CD4-positive, alpha-beta T cell (primary cell): ENCODE results near the gene ARID3A. TPM values are rescaled to one million over a fixed set of nuclear protein-coding genes. Genes with fewer than 3 reads are reported as not detected.
A peak's percentile ranks its signal among the peaks of the same experiment; 100 is the strongest.

Experiments used
- ATAC-seq: fragments of 200-7000 bp; cut with Tn5 transposase; one replicate; pipeline ENCODE4 v1.10.0; 2022; ENCODE audit warnings: mild to moderate bottlenecking; ENCODE audit not compliant: poor library complexity
- CTCF ChIA-PET: fragments of 350-600 bp; sonication (Branson Sonifier 250); formaldehyde crosslinking; loops from one replicate; lab custom pipeline; 2021; ENCODE audit warnings: antibody characterized with exemption, inconsistent platforms; lab: Charles Lee
- POLR2A ChIA-PET: fragments of 350-600 bp; sonication (Branson Sonifier 250); formaldehyde crosslinking; loops from one replicate; lab custom pipeline; 2021; ENCODE audit warnings: antibody characterized with exemption, inconsistent platforms; lab: Charles Lee
- DNase-seq, 14 experiments: peaks; one replicate each; pipeline ENCODE4 v3.0.0-alpha.2; 2013 to 2020; ENCODE audit warnings: mixed read lengths in 2 of 14
- H3K27ac ChIP-seq, 2 donors: one replicate each; pipeline versions ENCODE4 v1.5.1 to v1.7.0; 2013; ENCODE audit warnings: low read length in 2 of 2, low read depth in 1 of 2, mild to moderate bottlenecking in 1 of 2
- H3K27me3 ChIP-seq, 2 experiments: 1 replicate in 1 of 2; 2 replicates in 1 of 2; pipeline versions ENCODE4 v1.6.1 to v1.7.0; 2013; ENCODE audit warnings: low read length in 2 of 2, control low read depth in 1 of 2, mild to moderate bottlenecking in 1 of 2, moderate library complexity in 1 of 2; ENCODE audit not compliant: insufficient read depth in 2 of 2, control insufficient read depth in 1 of 2
- H3K36me3 ChIP-seq: one replicate; pipeline ENCODE4 v1.6.1; 2013; ENCODE audit warnings: low read length, control low read depth; ENCODE audit not compliant: insufficient read depth
- H3K4me1 ChIP-seq: one replicate; pipeline ENCODE4 v1.6.1; 2013; ENCODE audit warnings: low read length, control low read depth; ENCODE audit not compliant: insufficient read depth
- H3K4me3 ChIP-seq: one replicate; pipeline ENCODE4 v1.5.1; 2013; ENCODE audit warnings: mild to moderate bottlenecking, low read length, moderate library complexity
- H3K9me3 ChIP-seq, 2 experiments: 1 replicate in 1 of 2; 2 replicates in 1 of 2; pipeline versions ENCODE4 v1.6.1 to v1.7.0; 2013; ENCODE audit warnings: low read length in 2 of 2, mild to moderate bottlenecking in 2 of 2, control low read depth in 1 of 2, moderate library complexity in 1 of 2; ENCODE audit not compliant: control insufficient read depth in 1 of 2, insufficient read depth in 1 of 2
- H3K27ac Mint-ChIP-seq: one replicate; pipeline ENCODE4 v1.8.0; 2020; ENCODE audit warnings: mixed read lengths
- H3K27me3 Mint-ChIP-seq: one replicate; pipeline ENCODE4 v1.8.0; 2021; ENCODE audit warnings: mixed read lengths
- H3K36me3 Mint-ChIP-seq: one replicate; pipeline ENCODE4 v1.8.0; 2021; ENCODE audit warnings: low read depth, mixed read lengths
- H3K4me1 Mint-ChIP-seq: one replicate; pipeline ENCODE4 v1.8.0; 2021; ENCODE audit warnings: low read depth, mixed read lengths
- H3K4me3 Mint-ChIP-seq: one replicate; pipeline ENCODE4 v1.8.0; 2020; ENCODE audit warnings: mild to moderate bottlenecking, mixed read lengths
- H3K9me3 Mint-ChIP-seq: one replicate; pipeline ENCODE4 v1.8.0; 2020; ENCODE audit warnings: mixed read lengths
- CTCF ChIP-seq: fragments of 200-600 bp; IDR thresholded peaks from one replicate; pipeline ENCODE4 v1.8.0; 2022; ENCODE audit warnings: antibody characterized with exemption, mild to moderate bottlenecking
- intact Hi-C, 2 experiments: fragments of 100-400 bp; cut with DNase I in 1 of 2; cut with micrococcal nuclease in 1 of 2; formaldehyde crosslinking; loops; one replicate each; pipeline versions ENCODE4 v1.15.1 to v1.9.0; 2023 to 2025; cut with DNase I, micrococcal nuclease
- total RNA-seq, 174 experiments: library from RNA in 2 of 174; stranded (reverse) in 2 of 174; gene quantifications; one replicate each; pipeline ENCODE4 v1.2.3 and lab custom pipeline; 2021 to 2026

Gene ARID3A
- total RNA-seq, 2 experiments from 2014 or later, result 3.7 to 4.1 TPM

DNA sequence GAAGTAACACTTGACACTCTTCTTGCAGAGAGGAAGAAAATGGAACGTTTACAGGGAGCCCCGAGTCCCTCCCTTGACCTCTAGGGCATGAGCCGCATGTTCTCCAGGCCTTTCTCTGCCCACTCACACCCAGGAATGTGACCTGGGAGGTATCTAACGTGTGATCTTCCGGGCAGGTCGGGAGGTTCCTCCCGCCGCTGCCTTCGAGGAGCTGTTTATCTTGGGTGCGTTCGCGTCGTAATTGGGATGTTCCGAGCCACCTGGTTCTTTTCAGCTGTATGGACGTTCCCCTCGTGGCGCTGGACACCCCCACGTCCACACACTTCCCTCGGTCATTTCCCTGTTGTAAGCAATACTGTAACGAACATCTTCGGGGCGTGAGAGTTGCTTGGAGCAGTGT is 13.6 kb downstream of the ARID3A start:
- Histone ChIP-seq H3K36me3 (no peaks in the 10 kb centered on the region), H3K4me1 (peaks cover 44% of the 10 kb centered on the region), H3K9me3 (peaks cover 0 to 17% of the 10 kb centered on the region in 2 experiments), H3K4me3 (no peak overlapping the region), H3K27me3 (no peaks in the 10 kb centered on the region), H3K27ac (no peak overlapping the region)
- ChIA-PET CTCF (no interaction called here), POLR2A (interaction anchor here (2.1 kb wide), 1 partner anchor 45 kb away, joined by 5 read pairs; the partner anchor contains the start of gene WDR18)
- Mint-ChIP-seq H3K36me3 (no peaks in the 10 kb centered on the region), H3K4me1 (peaks cover 30% of the 10 kb centered on the region), H3K27me3 (no peaks in the 10 kb centered on the region), H3K4me3 (peak overlapping the region; percentile 78), H3K9me3 (no peaks in the 10 kb centered on the region), H3K27ac (no peak overlapping the region)
- ATAC-seq, result no peak
- intact Hi-C loops, result no loop called here
- DNase-seq, result no peak
- no peak for TF ChIP-seq CTCF

DNA sequence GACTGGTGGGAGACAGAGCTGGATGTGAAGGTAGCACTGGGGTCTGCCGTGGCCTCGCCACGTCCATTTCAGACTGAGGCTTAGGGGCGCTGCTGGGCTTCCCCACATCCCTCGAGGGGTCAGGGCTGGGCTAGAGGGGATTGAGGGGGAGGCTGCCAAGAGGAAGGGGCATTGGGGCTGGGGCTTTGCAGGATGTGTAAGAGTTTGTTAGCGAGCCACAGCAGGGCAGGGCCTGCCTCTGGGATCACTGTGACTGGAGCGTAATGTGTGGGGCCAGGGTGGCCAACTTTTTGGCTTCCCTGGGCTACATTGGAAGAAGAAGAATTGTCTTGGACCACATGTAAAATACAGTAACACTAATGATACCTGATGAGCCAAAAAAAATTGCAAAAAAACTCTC is 14.1 kb downstream of the ARID3A start:
- no peaks in the 10 kb centered on the region for H3K27me3 Mint-ChIP-seq
- peak overlapping the region; percentile 78 for H3K4me3 Mint-ChIP-seq
- peaks cover 42% of the 10 kb centered on the region for H3K4me1 ChIP-seq
- peaks cover 30% of the 10 kb centered on the region for H3K4me1 Mint-ChIP-seq
- CTCF ChIA-PET, result no interaction called here
- H3K27ac Mint-ChIP-seq, result peak overlapping the region; percentile 74
- peaks cover 0 to 17% of the 10 kb centered on the region in 2 experiments for H3K9me3 ChIP-seq
- intact Hi-C loops, result no loop called here
- ATAC-seq (no peak), DNase-seq (no peak)
- H3K4me3 ChIP-seq, result no peak overlapping the region
- H3K36me3 ChIP-seq, result no peaks in the 10 kb centered on the region
- POLR2A ChIA-PET, result interaction anchor here (1.7 kb wide), 1 partner anchor 329 kb away, joined by 3 read pairs; the partner anchor contains the start of gene CIRBP
- no peaks in the 10 kb centered on the region for H3K36me3 Mint-ChIP-seq
- H3K9me3 Mint-ChIP-seq, result no peaks in the 10 kb centered on the region
- no peak for TF ChIP-seq CTCF
- H3K27me3 ChIP-seq, result no peaks in the 10 kb centered on the region
- H3K27ac ChIP-seq, result no peak overlapping the region

DNA sequence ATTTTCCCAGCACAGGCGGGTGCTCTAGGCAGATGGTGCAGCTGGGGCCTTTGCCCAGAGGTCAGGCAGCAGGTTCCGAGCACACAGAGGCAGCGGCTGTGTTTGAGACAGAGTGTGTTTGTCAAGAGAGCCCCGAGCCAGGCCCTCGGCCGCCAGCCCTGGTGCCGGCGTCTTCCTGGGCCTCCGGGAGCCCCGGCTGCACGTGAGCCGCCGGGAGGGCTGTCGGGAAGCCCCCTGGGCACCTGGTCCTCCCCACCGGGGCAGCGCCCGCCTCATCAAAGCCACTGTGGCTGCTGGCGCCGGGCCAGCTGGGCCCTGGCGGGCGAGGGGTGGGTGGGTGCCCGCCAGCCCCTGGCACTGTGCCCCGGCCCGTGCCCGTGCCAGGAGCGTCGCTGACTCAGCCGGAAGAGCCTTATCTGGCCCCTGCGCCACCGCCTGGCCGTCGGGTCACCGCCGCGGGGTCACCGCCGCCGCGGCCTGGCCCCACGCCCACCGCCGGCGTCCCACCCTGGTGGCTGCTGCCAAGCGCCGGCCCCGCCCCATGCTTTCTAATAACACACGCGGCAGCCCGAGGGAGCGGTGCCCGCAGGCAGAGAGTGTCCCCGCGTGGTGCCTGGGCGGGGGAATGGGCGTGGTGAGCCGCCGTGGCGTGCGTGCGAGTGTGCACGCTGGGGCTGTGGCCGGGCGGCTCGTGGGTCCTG is 14.9 kb downstream of the ARID3A start:
- POLR2A ChIA-PET, result interaction anchor here (1.0 to 1.7 kb wide), 2 partner anchors 48 to 328 kb away, joined by 3 read pairs; partner anchors contain the start of genes CIRBP, MED16 and RNU6-9
- peak overlapping the region; percentile 74 for H3K27ac Mint-ChIP-seq
- Histone ChIP-seq H3K4me1 (peaks cover 42% of the 10 kb centered on the region), H3K4me3 (peak overlapping the region; percentile 52), H3K36me3 (no peaks in the 10 kb centered on the region), H3K27ac (no peak overlapping the region), H3K27me3 (no peaks in the 10 kb centered on the region), H3K9me3 (peaks cover 0 to 17% of the 10 kb centered on the region in 2 experiments)
- H3K4me3 Mint-ChIP-seq, result peak overlapping the region; percentile 78
- no peaks in the 10 kb centered on the region for H3K9me3 Mint-ChIP-seq
- no peaks in the 10 kb centered on the region for H3K27me3 Mint-ChIP-seq
- ATAC-seq (peak; percentile 79), DNase-seq (peak; percentile 46 to 94 (median 66))
- intact Hi-C loops, result no loop called here
- H3K4me1 Mint-ChIP-seq, result peaks cover 30% of the 10 kb centered on the region
- no peak for TF ChIP-seq CTCF
- CTCF ChIA-PET, result no interaction called here
- H3K36me3 Mint-ChIP-seq, result no peaks in the 10 kb centered on the region
